ENCODE data around the gene MANEAL.

Gene MANEAL

DNA sequence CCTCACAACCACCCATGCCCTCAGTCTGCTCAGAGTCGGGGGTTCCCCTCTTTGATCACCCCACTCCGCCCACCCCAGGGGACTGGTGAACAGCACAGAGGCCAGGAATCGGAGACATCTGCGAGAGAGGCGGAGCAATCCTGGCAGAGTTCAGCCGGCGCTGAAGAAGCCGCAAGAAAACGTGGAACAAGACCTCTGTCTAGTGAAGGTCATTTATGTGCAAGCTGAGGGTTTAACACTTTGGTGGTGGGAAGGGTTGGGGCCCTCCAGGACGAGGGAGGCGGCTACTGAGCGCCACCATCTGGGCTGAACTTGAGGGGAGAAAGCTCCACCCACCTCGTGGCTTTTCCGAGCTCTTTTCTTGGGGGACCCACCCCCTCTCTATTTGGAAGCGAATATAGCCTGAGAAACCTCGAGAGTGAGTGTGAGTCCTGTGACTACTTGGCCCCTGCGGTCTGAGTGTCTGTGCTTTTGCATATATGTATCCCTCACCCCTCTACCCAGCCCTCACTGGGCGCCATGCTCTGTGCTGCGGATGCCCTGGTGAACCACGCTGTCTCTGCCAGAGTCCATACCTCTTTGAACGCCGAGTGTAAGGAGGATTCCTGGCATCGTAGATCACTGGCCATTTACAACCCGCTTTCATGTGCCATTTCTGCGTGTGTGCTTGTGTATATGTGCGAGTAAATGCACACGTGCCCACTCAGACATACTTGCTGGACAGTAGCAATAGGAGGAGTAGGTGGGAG lies 27.6 kb upstream of the MANEAL start (continued):
- TF ChIP-seq, protein P1, sequence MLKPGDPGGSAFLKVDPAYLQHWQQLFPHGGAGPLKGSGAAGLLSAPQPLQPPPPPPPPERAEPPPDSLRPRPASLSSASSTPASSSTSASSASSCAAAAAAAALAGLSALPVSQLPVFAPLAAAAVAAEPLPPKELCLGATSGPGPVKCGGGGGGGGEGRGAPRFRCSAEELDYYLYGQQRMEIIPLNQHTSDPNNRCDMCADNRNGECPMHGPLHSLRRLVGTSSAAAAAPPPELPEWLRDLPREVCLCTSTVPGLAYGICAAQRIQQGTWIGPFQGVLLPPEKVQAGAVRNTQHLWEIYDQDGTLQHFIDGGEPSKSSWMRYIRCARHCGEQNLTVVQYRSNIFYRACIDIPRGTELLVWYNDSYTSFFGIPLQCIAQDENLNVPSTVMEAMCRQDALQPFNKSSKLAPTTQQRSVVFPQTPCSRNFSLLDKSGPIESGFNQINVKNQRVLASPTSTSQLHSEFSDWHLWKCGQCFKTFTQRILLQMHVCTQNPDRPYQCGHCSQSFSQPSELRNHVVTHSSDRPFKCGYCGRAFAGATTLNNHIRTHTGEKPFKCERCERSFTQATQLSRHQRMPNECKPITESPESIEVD (tag by site-specific recombination; IDR thresholded peaks at IDR 0.05): no peak
- no peak for TF ChIP-seq ZNF544 (tag by site-specific recombination; IDR thresholded peaks at IDR 0.05)
- peak; percentile 39; the same call in 1 of the 2 replicates for TF ChIP-seq KLF16 (tag by site-specific recombination; IDR thresholded peaks at IDR 0.05)
- peak; percentile 41; the same call in 1 of the 2 replicates for TF ChIP-seq ZNF341 (tag by site-specific recombination; IDR thresholded peaks at IDR 0.05; ENCODE audit: low read depth)
- no peak for TF ChIP-seq ZNF133 (tag by site-specific recombination; IDR thresholded peaks at IDR 0.05)
- TF ChIP-seq ZNF354C (tag by site-specific recombination; IDR thresholded peaks at IDR 0.05; ENCODE audit: borderline replicate concordance, low read depth): no peak
- TF ChIP-seq ZNF350 (tag by site-specific recombination; IDR thresholded peaks at IDR 0.05): no peak
- no peak for TF ChIP-seq ZNF626 (tag by site-specific recombination; IDR thresholded peaks at IDR 0.05)
- TF ChIP-seq EGR2 (tag by site-specific recombination; IDR thresholded peaks at IDR 0.05; ENCODE audit: low read depth): 0 out of 2 replicates have a peak, but pooled peaks have one; percentile 19
- 0 out of 2 replicates have a peak, but pooled peaks have one; percentile 26 for TF ChIP-seq ZNF660 (tag by site-specific recombination; IDR thresholded peaks at IDR 0.05)
- no peak for TF ChIP-seq ZNF768 (tag by site-specific recombination; IDR thresholded peaks at IDR 0.05)
- TF ChIP-seq ZNF610 (tag by site-specific recombination; IDR thresholded peaks at IDR 0.05; ENCODE audit: borderline replicate concordance): no peak
- TF ChIP-seq TRIM28 (IDR thresholded peaks at IDR 0.05; ENCODE audit: borderline replicate concordance, low read length): no peak
- no peak for TF ChIP-seq ZNF585B (tag by site-specific recombination; IDR thresholded peaks at IDR 0.05)
- TF ChIP-seq, protein P2, sequence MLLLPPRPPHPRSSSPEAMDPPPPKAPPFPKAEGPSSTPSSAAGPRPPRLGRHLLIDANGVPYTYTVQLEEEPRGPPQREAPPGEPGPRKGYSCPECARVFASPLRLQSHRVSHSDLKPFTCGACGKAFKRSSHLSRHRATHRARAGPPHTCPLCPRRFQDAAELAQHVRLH (tag by site-specific recombination; IDR thresholded peaks at IDR 0.05): no peak
- TF ChIP-seq, protein P3, sequence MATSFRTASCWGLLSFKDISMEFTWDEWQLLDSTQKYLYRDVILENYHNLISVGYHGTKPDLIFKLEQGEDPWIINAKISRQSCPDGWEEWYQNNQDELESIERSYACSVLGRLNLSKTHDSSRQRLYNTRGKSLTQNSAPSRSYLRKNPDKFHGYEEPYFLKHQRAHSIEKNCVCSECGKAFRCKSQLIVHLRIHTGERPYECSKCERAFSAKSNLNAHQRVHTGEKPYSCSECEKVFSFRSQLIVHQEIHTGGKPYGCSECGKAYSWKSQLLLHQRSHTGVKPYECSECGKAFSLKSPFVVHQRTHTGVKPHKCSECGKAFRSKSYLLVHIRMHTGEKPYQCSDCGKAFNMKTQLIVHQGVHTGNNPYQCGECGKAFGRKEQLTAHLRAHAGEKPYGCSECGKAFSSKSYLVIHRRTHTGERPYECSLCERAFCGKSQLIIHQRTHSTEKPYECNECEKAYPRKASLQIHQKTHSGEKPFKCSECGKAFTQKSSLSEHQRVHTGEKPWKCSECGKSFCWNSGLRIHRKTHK (tag by site-specific recombination; IDR thresholded peaks at IDR 0.05): no peak
- no peak for TF ChIP-seq ZNF184 (tag by site-specific recombination; IDR thresholded peaks at IDR 0.05)
- no peak for TF ChIP-seq ZNF155 (tag by site-specific recombination; IDR thresholded peaks at IDR 0.05)
- TF ChIP-seq, protein P4, sequence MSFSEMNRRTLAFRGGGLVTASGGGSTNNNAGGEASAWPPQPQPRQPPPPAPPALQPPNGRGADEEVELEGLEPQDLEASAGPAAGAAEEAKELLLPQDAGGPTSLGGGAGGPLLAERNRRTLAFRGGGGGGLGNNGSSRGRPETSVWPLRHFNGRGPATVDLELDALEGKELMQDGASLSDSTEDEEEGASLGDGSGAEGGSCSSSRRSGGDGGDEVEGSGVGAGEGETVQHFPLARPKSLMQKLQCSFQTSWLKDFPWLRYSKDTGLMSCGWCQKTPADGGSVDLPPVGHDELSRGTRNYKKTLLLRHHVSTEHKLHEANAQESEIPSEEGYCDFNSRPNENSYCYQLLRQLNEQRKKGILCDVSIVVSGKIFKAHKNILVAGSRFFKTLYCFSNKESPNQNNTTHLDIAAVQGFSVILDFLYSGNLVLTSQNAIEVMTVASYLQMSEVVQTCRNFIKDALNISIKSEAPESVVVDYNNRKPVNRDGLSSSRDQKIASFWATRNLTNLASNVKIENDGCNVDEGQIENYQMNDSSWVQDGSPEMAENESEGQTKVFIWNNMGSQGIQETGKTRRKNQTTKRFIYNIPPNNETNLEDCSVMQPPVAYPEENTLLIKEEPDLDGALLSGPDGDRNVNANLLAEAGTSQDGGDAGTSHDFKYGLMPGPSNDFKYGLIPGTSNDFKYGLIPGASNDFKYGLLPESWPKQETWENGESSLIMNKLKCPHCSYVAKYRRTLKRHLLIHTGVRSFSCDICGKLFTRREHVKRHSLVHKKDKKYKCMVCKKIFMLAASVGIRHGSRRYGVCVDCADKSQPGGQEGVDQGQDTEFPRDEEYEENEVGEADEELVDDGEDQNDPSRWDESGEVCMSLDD (tag by site-specific recombination; IDR thresholded peaks at IDR 0.05): no peak
- TF ChIP-seq, protein P5, sequence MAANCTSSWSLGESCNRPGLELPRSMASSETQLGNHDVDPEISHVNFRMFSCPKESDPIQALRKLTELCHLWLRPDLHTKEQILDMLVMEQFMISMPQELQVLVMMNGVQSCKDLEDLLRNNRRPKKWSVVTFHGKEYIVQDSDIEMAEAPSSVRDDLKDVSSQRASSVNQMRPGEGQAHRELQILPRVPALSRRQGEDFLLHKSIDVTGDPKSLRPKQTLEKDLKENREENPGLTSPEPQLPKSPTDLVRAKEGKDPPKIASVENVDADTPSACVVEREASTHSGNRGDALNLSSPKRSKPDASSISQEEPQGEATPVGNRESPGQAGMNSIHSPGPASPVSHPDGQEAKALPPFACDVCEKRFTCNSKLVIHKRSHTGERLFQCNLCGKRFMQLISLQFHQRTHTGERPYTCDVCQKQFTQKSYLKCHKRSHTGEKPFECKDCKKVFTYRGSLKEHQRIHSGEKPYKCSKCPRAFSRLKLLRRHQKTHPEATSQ (tag by site-specific recombination; IDR thresholded peaks at IDR 0.05): no peak
- peak; percentile 35; the same call in 1 of the 2 replicates for TF ChIP-seq ZBTB20 (tag by site-specific recombination; IDR thresholded peaks at IDR 0.05)
- TF ChIP-seq ZEB2 (tag by site-specific recombination; IDR thresholded peaks at IDR 0.05): no peak
- no peak for TF ChIP-seq GFI1B (tag by site-specific recombination; IDR thresholded peaks at IDR 0.05)
- TF ChIP-seq ZNF837 (tag by site-specific recombination; IDR thresholded peaks at IDR 0.05): no peak
- TF ChIP-seq SP3 (tag by site-specific recombination; IDR thresholded peaks at IDR 0.05): peak; percentile 6; the same call in 1 of the 2 replicates
- TF ChIP-seq HOXA7 (CRISPR knock-in tag; IDR thresholded peaks at IDR 0.05; ENCODE audit: borderline replicate concordance): no peak
- no peak for TF ChIP-seq ZSCAN23 (tag by site-specific recombination; IDR thresholded peaks at IDR 0.05)
- TF ChIP-seq ZNF514 (tag by site-specific recombination; IDR thresholded peaks at IDR 0.05): no peak
- no peak for TF ChIP-seq ZFP3 (tag by site-specific recombination; IDR thresholded peaks at IDR 0.05; ENCODE audit: low read depth)
- TF ChIP-seq, protein P6, sequence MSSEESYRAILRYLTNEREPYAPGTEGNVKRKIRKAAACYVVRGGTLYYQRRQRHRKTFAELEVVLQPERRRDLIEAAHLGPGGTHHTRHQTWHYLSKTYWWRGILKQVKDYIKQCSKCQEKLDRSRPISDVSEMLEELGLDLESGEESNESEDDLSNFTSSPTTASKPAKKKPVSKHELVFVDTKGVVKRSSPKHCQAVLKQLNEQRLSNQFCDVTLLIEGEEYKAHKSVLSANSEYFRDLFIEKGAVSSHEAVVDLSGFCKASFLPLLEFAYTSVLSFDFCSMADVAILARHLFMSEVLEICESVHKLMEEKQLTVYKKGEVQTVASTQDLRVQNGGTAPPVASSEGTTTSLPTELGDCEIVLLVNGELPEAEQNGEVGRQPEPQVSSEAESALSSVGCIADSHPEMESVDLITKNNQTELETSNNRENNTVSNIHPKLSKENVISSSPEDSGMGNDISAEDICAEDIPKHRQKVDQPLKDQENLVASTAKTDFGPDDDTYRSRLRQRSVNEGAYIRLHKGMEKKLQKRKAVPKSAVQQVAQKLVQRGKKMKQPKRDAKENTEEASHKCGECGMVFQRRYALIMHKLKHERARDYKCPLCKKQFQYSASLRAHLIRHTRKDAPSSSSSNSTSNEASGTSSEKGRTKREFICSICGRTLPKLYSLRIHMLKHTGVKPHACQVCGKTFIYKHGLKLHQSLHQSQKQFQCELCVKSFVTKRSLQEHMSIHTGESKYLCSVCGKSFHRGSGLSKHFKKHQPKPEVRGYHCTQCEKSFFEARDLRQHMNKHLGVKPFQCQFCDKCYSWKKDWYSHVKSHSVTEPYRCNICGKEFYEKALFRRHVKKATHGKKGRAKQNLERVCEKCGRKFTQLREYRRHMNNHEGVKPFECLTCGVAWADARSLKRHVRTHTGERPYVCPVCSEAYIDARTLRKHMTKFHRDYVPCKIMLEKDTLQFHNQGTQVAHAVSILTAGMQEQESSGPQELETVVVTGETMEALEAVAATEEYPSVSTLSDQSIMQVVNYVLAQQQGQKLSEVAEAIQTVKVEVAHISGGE (tag by site-specific recombination; conservative IDR thresholded peaks at IDR 0.05; ENCODE audit: low read depth): no peak
